ENCODE measurements around the gene COBLL1. TPM values are rescaled to one million over a fixed set of nuclear protein-coding genes. Genes with fewer than 3 reads are reported as not detected.
"Not testable (repeated sequence)": the region's sequence is repeated elsewhere in the genome, so short reads cannot be mapped to it uniquely, and the experiment has no call there.

COBLL1 gene
- total RNA-seq, 1 donor from 2014 or later = 33.0 TPM

- TF ChIP-seq CTCF (conservative IDR thresholded peaks at IDR 0.05; ENCODE audit: low read depth, low read length) = no peak
Observed at GRCh38 chr2:164721430-164721829, 120.2 kb downstream of the COBLL1 start.

GRCh38 chr2:164719996-164720941 lies 121.4 kb downstream of the COBLL1 start:
- peak overlapping the region; percentile 30 for H3K4me3 ChIP-seq (ENCODE audit: low read depth, low read length)
- no peak for TF ChIP-seq CTCF (conservative IDR thresholded peaks at IDR 0.05; ENCODE audit: low read depth, low read length)
- peak; percentile 67 for DNase-seq (ENCODE audit: low read depth)

More at GRCh38 chr2:164721430-164721829, 120.2 kb downstream of the COBLL1 start:
- DNase-seq (ENCODE audit: low read depth) = no peak
- H3K4me3 ChIP-seq (ENCODE audit: low read depth, low read length) = no peak overlapping the region

- no peak for DNase-seq (ENCODE audit: low read depth)
- TF ChIP-seq CTCF (conservative IDR thresholded peaks at IDR 0.05; ENCODE audit: low read depth, low read length) = peak; percentile 45
- H3K4me3 ChIP-seq (ENCODE audit: low read depth, low read length) = no peak overlapping the region
Observed at GRCh38 chr2:164717000-164717803, 124.4 kb downstream of the COBLL1 start.

- no peak for TF ChIP-seq CTCF (conservative IDR thresholded peaks at IDR 0.05; ENCODE audit: low read depth, low read length)
- no peak for DNase-seq (ENCODE audit: low read depth)
- H3K4me3 ChIP-seq (ENCODE audit: low read depth, low read length) = no peak overlapping the region
Observed at GRCh38 chr2:164714471-164714870, 127.2 kb downstream of the COBLL1 start.

GRCh38 chr2:164711766-164712138 lies 129.9 kb downstream of the COBLL1 start:
- TF ChIP-seq CTCF (conservative IDR thresholded peaks at IDR 0.05; ENCODE audit: low read depth, low read length) = no peak
- H3K4me3 ChIP-seq (ENCODE audit: low read depth, low read length) = no peak overlapping the region
- DNase-seq (ENCODE audit: low read depth) = peak; percentile 96

- no peak for TF ChIP-seq CTCF (conservative IDR thresholded peaks at IDR 0.05; ENCODE audit: low read depth, low read length)
- peak; percentile 91 for DNase-seq (ENCODE audit: low read depth)
- H3K4me3 ChIP-seq (ENCODE audit: low read depth, low read length) = peak overlapping the region; percentile 9
Observed at GRCh38 chr2:164710837-164711765, 130.5 kb downstream of the COBLL1 start.

GRCh38 chr2:164710252-164710836 lies 131.3 kb downstream of the COBLL1 start:
- not testable (repeated sequence) for DNase-seq (ENCODE audit: low read depth); H3K4me3 ChIP-seq (ENCODE audit: low read depth, low read length)

Data from epithelial cell of proximal tubule (primary cell).